HG02852 (cell line): ENCODE results near the gene RNF225.
"Not testable (repeated sequence)": the region's sequence is repeated elsewhere in the genome, so short reads cannot be mapped to it uniquely, and the experiment has no call there.

Experiments
- ATAC-seq: cut with Tn5 transposase; IDR thresholded peaks from one replicate; pipeline ENCODE4 v1.9.1; 2021; ENCODE audit warnings: mild to moderate bottlenecking, moderate library complexity; ENCODE audit not compliant: unreplicated experiment

Gene RNF225

DNA sequence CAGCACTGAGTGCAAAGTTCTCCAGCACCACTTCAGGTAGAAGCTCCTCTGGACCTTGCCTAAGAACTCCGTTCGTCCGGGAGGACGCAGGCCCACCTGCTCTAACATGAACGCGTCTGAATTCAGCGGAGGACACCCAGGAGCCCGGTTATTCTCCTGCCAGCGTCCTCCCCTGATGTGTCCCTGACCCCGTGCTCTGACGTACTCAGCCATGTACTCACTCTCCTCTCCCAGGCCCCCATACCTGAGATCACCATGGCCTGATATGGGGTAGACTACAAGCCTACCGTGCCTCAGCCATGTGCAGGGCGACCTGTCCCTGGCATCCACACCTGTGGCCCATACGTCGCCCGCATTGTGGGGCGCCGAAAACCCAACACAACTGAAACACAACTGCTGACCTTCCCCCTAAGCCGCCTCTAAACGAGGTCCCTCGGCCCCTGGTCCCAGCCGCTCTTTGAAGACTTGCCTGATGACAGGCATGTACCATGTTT is 12.2 kb downstream of the RNF225 start:
- ATAC-seq: no peak

DNA sequence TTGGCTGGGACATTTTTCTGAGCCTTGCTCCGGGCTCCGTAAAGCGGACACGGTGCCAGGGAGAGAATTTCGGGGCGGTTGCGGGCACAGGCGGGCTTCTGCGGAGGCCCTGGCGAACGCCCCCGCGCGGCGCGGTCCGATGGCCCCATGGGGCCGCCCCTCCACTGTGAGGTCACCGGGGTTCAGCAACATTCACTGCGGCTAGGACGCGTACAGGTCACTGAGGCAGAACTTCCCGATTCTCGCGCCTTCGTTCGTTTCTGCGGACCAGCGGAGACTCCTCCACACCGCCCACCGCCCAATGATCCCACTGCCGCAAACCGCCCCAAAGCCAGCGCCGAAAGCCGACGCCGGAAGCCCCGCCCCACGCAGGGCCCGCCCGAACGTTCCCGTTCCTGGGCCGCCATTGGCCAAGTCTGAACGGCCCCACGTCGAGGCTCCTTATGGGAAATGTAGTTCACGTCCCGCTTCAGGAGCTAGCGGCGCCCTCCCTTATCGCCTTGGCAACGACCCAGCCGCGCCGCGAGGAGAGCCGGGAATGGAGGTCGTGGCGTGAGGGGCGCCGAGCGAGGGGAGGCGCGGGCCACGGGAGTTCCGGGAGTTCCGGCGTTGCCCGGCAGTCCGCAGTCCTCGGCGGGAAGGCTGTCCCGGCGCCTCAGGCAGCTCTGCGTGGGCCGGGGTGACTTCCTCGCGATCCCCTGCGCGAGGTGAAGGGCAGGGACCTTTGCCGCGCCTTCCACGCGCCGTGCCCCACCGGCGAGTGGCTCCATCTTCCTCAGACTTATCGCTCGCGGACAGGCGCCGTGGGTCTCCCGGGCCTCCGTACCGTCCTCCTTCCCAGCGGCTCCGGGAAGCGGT is 12.9 kb downstream of the RNF225 start, which contains the start of gene ZNF584:
Gene ZNF584, plus strand, starts transcription at position 498 of the 858 bp plus-strand sequence. CDS start 499 bp downstream, outside the sequence.
- ATAC-seq: peak; percentile 96

DNA sequence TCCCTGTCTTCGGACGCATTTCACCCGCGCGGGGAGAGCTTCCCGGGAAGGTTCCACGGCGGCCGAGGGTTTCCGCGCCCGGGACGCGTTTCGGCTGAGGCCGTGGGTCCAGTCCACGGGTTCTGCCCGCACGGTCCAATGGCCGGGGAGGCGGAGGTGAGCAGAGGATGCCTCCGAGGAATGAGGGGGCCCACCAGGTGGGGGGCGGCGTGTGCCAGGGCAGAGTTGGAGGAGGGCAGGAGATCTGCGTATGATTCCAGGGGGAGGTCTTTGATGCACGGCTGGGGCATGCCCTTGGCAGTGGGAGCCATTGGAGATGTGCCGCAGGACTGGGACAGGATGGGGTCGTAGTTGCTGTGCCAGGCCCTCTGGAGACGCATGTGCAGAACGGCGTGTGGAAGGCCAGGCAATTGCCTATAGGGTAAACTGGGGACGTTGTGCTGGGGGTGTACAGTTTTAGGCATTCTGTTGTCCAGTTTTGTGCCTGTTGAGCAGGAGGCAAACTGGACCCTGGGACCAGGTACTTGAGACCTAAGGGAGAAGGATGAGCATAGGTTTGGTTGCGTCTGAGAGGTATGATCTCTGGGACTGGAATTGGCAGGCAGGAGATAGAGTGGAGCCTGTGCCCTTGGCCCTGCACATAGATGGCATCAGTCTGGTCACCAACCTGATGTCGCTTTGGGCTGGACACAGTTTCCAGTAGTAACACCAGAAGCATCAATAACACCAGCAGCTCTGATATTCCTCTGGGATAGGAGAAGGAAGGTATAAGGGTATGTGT is 13.7 kb downstream of the RNF225 start:
- no peak for ATAC-seq

DNA sequence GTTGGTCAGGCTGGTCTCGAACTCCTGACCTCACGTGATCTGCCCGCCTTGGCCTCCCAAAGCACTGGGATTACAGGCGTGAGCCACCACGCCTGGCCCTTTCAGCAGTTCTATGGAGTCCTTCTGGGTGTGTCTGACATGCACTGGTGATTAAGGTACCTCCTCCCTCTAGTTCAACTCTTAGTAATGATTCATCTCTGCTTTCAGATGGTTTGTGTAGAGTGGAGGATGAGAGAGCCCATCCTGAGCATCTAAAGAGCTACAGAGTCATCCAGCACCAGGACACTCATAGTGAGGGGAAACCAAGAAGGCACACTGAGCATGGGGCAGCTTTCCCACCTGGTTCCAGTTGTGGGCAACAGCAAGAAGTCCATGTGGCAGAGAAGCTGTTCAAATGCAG is 21.1 kb downstream of the RNF225 start:
- no peak for ATAC-seq

DNA sequence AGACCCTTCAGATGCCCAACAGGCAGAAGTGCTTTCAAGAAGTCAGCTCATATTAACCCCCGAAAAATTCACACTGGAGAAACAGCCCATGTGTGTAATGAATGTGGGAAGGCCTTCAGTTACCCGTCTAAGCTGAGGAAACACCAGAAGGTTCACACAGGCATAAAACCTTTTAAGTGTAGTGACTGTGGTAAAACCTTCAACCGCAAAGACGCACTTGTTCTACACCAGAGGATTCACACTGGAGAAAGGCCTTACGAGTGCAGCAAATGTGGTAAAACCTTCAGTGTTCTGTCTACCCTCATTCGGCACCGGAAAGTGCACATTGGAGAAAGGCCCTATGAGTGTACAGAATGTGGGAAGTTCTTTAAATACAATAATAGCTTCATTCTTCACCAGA is 21.6 kb downstream of the RNF225 start:
- no peak for ATAC-seq

DNA sequence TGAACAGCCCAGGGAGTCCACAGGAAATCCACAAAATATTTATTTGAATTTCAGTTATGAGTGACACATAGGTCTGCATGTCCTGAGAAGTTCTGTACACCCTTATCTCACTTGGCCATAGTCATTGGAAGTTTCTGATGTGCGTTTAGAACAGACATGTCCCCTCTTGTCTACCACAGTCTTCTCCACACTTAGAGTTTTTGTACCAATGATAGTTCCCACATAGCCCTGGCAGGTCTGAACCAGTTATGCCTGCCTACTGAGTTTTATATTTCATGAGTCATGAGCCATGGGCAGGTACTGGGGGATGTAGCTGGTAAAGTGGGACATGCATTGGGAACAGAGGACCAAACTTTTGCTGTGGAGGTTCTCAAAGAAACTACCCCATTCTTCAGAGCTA is 33.2 kb downstream of the RNF225 start:
- no peak for ATAC-seq

DNA sequence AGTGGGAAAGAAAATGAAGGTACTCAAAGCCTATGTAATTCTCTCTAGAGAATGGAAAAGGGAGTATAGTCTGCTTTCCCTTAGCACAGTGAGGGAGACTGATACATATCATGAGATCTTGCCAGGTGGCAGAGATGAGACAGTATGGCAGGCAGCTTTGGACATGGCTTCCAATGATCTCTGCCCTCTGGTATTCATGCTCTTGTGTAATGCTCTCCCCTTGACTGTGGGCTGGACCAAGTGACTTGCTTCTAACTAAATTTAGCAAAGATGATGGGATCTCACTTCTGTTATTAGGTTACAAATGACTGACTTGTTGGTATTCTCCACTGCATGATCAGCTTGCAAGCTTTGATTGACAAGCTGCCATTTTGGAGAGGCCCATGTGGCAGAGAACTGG is 34.3 kb downstream of the RNF225 start:
- ATAC-seq: no peak

DNA sequence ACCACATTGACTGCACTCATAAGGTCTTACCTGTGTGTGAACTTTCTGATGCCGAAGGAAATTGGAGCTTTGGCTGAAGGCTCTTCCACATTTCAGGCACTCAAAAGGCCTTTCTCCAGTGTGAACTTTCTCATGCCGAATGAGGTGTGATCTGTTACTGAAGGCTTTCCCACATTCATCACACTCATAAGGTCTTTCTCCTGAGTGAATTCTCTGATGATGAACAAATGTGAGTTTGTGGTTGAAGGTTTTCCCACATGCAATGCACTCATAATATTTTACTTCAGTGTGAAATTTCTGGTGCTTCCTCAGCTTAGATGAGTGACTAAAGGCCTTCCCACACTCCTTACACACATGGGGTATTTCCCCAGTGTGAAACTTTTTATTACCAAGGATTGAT is 38.8 kb downstream of the RNF225 start:
- no peak for ATAC-seq

DNA sequence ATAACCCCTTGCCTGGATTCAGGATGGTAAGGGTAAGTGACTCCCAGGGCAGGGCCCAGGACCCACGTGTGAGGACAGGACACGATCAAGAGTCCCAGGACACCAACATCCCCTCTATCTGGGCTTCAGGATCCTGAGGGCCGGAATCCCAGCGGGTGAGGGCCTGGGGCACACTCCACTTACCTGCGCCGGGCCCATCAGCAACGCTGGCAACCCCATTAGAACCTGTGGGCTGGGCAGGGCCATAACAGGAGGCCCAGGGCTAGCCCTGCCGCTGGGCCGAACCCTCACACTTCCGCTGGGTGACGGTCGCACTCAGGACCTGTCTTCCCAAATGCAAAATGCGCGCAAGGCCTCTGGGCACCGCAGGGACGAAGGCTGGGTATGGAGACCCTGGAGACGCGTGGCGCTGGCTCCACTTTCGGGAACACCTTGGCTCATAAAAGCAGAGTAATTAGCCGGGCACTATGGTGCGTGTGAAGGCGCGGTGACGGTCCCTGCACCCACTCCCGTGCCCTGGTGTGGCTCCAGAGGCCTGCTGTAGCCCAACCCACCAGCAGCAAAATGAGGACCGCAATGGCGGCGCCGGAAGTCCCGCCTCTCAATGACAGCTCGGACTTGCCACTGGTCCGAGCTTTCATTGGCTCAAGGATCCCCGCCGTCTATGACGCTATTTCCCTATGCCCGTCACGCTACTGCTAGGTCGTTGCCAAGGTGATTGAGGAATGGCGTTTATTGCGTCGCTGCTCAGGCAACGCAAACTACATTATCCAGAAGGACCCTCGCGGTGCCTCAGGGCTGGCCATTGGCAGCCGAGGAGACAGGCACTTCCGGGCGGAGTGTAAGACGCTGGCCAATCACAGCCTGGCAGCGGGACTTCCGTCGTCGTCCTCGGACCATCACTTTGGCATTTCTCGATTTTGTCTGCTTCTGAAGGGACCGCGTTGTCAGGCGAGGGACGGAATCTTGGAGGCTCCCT is 44.4 kb downstream of the RNF225 start, which contains the start of gene ZNF132:
Gene ZNF132, minus strand, starts transcription at position 578 of the 979 bp plus-strand sequence. Its CDS starts 332 bp downstream, at position 246.
- ATAC-seq: peak; percentile 94

DNA sequence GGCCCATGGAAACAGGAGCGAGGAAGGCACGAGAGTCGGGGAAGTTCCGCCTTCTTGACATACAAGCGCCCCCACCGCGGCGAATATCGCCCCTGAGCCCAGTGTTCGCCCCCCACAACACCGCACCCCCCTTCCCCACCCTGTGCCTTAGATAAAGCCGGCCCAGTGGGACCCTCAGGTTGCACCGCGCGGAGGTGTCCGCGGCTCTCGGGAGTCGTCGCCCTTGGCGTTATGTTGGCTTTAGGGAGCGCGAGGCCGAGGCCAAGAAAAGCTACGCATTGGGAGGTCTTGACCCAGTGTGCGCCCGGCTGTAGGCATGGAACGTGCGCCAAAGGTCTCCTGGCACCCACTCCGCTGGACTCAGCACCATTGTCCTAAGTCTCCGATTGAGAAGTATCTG is 45.1 kb downstream of the RNF225 start:
- no peak for ATAC-seq

DNA sequence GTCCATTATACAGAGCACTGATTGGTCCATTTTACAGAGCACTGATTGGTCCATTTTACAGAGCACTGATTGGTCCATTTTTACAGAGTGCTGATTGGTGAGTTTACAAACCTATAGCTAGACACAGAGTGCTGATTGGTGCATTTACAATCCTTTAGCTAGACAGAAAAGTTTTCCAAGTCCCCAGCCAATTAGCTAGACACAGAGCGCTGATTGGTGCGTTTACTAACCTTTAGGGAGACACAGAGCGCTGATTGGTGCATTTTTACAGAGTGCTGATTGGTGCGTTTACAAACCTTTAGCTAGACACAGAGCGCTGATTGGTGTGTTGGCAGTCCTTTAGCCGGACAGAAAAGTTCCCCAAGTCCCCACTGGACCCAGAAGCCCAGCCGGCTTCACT is 47.5 kb downstream of the RNF225 start:
- ATAC-seq: not testable (repeated sequence)
